RKO (cell line): Measurements from ENCODE around the gene NCAM2.
A peak's percentile ranks its signal among the peaks of the same experiment; 100 is the strongest.

Experiments used
- DNase-seq: peaks from one replicate; pipeline ENCODE4 v3.0.0-alpha.2; 2016; ENCODE audit warnings: low spot score

The NCAM2 gene

GRCh38 chr21:21177353-21177986 is 179.3 kb downstream of the NCAM2 start:
- no peak for DNase-seq

- no peak for DNase-seq
Observed at GRCh38 chr21:21179619-21180298, 181.6 kb downstream of the NCAM2 start.

- no peak for DNase-seq
Observed at GRCh38 chr21:21182401-21183010, 184.3 kb downstream of the NCAM2 start.

- no peak for DNase-seq
Observed at GRCh38 chr21:21183092-21183491, 184.9 kb downstream of the NCAM2 start.

GRCh38 chr21:21184771-21185528 is 186.7 kb downstream of the NCAM2 start:
- no peak for DNase-seq

- DNase-seq = no peak
Observed at GRCh38 chr21:21187579-21187978, 189.4 kb downstream of the NCAM2 start.

- DNase-seq = no peak
Observed at GRCh38 chr21:21188513-21189195, 190.4 kb downstream of the NCAM2 start.

GRCh38 chr21:21195417-21195943 is 197.3 kb downstream of the NCAM2 start:
- no peak for DNase-seq

GRCh38 chr21:21196087-21196486 is 197.9 kb downstream of the NCAM2 start:
- no peak for DNase-seq

GRCh38 chr21:21196848-21197247 is 198.6 kb downstream of the NCAM2 start:
- DNase-seq = no peak

GRCh38 chr21:21199342-21200102 is 201.3 kb downstream of the NCAM2 start:
- DNase-seq = no peak

GRCh38 chr21:21200103-21200938 is 202.1 kb downstream of the NCAM2 start:
- peak; percentile 69 for DNase-seq

GRCh38 chr21:21200939-21201615 is 202.9 kb downstream of the NCAM2 start:
- no peak for DNase-seq

- no peak for DNase-seq
Observed at GRCh38 chr21:21203822-21204339, 205.7 kb downstream of the NCAM2 start.

- DNase-seq = no peak
Observed at GRCh38 chr21:21204366-21204996, 206.3 kb downstream of the NCAM2 start.

- no peak for DNase-seq
Observed at GRCh38 chr21:21205604-21206003, 207.4 kb downstream of the NCAM2 start.

- DNase-seq = no peak
Observed at GRCh38 chr21:21210552-21210951, 212.3 kb downstream of the NCAM2 start.

- DNase-seq = no peak
Observed at GRCh38 chr21:21213297-21213696, 215.1 kb downstream of the NCAM2 start.

- no peak for DNase-seq
Observed at GRCh38 chr21:21216047-21216446, 217.8 kb downstream of the NCAM2 start.
